Upper lobe of right lung (tissue), 1 donor: ENCODE results near the gene TET3. TPM values are rescaled to one million over a fixed set of nuclear protein-coding genes. Genes with fewer than 3 reads are reported as not detected.

Experiments used
- total RNA-seq: library from RNA; stranded (reverse); fragmentation: NEBNext Ultra II Directional; extraction: Animal tissue kit (Norgen Biotek cat#: 25700); gene quantifications from one replicate; pipeline ENCODE4 v1.2.1, GENCODE V29; 2021
- donor health status: DM: no; HTN: yes; CAD: no; lungs with severe emphysema.

The TET3 gene
- total RNA-seq, 1 donor from 2014 or later = 19.9 TPM

Other genes with a start within 250 kb of the TET3 start
- gene TPRKB, start 247.6 kb upstream of the TET3 start, total RNA-seq = 19.2 TPM
- gene DUSP11, start 204.8 kb upstream of the TET3 start, total RNA-seq = 17.9 TPM
- not detected for gene C2orf78, start 200.7 kb upstream of the TET3 start, total RNA-seq
- gene STAMBP, start 155.9 kb upstream of the TET3 start, total RNA-seq = 29.9 TPM
- gene ACTG2, start 91.9 kb upstream of the TET3 start, total RNA-seq = 37.9 TPM
- 34.4 TPM for gene DGUOK, start 58.0 kb upstream of the TET3 start, total RNA-seq
- gene BOLA3, start 163.0 kb downstream of the TET3 start, total RNA-seq = 19.5 TPM
- gene MOB1A, start 194.0 kb downstream of the TET3 start, total RNA-seq = 120 TPM
- gene MTHFD2, start 213.7 kb downstream of the TET3 start, total RNA-seq = 62.2 TPM